ENCODE measurements around the gene TUBGCP6. TPM values are rescaled to one million over a fixed set of nuclear protein-coding genes. Genes with fewer than 3 reads are reported as not detected.

Gene TUBGCP6
- total and polyA plus RNA-seq, 2 donors (not counting 3 experiments of a cell fraction or from before 2014, with no cell fraction given), result 33.1 to 45.3 TPM

GRCh38 chr22:50188356-50188755, 56.5 kb downstream of the TUBGCP6 start:
- POLR2A ChIA-PET, result no interaction called here
- dilution Hi-C loops (cut with MboI; ENCODE audit: extremely low pct_ligation_motif_present, low sequenced_read_pairs) (no loop called here), intact Hi-C loops (cut with micrococcal nuclease) (no loop called here)
- no peak overlapping the region for H3K4me3 ChIP-seq (replicated peaks in 1 of 3; ENCODE audit: insufficient read depth in 1 of 3, low read depth in 1 of 3, low read length in 3 of 3)
- no TSS peak for BruUV-seq (replicated peaks)
- no peaks in the 10 kb centered on the region for H3K9me1 ChIP-seq (replicated peaks; ENCODE audit: control insufficient read depth, extremely low read depth, insufficient read depth, low read length)
- H4K20me1 ChIP-seq (replicated peaks; ENCODE audit: control insufficient read depth, extremely low read depth, insufficient read depth, low read length), result no peaks in the 10 kb centered on the region
- peaks cover 40% of the 10 kb centered on the region for H3K4me1 ChIP-seq (ENCODE audit: control insufficient read depth, extremely low read depth, insufficient read depth, low read length)
- DNase-seq (ENCODE audit: low read depth, low spot score) (no peak), FAIRE-seq (no peak)
- peaks cover 67% of the 10 kb centered on the region for H3K79me2 ChIP-seq (ENCODE audit: control insufficient read depth, insufficient read depth, low read length)
- H3K27me3 ChIP-seq (ENCODE audit: control insufficient read depth in 2 of 2, insufficient read depth in 2 of 2, low read length in 2 of 2), result no peaks in the 10 kb centered on the region
- CTCF ChIA-PET, result no interaction called here
- H3K27ac ChIP-seq (ENCODE audit: insufficient read depth, low read depth, low read length), result no peak overlapping the region
- TF ChIP-seq POLR2A (IDR thresholded peaks at IDR 0.05; ENCODE audit: low read depth, low read length) (no peak), FOS (IDR thresholded peaks at IDR 0.05; ENCODE audit: borderline replicate concordance, insufficient read depth, low read length) (no peak), POLR2AphosphoS5 (IDR thresholded peaks at IDR 0.05; ENCODE audit: insufficient read depth, low read depth, low read length) (no peak), CTCF (IDR thresholded peaks at IDR 0.05; ENCODE audit: extremely low read depth in 1 of 2, insufficient read depth in 1 of 2, low read depth in 1 of 2, low read length in 2 of 2) (no peak), MAX (IDR thresholded peaks at IDR 0.05; ENCODE audit: insufficient read depth, insufficient read length) (no peak), EZH2 (IDR thresholded peaks at IDR 0.05; ENCODE audit: borderline replicate concordance, low read depth, low read length, severe bottlenecking) (no peak), MYC (IDR thresholded peaks at IDR 0.05; ENCODE audit: low read depth, low read length) (no peak), GATA2 (IDR thresholded peaks at IDR 0.05; ENCODE audit: insufficient read depth, insufficient read length, low read depth, low read length) (no peak), JUN (IDR thresholded peaks at IDR 0.05; ENCODE audit: borderline replicate concordance, insufficient read depth, insufficient read length, low read depth) (no peak)
- H3K9me3 ChIP-seq (replicated peaks; ENCODE audit: control insufficient read depth, insufficient read depth, low read length), result no peaks in the 10 kb centered on the region
- H3K36me3 ChIP-seq (ENCODE audit: control insufficient read depth in 2 of 2, extremely low read depth in 1 of 2, insufficient read depth in 2 of 2, low read length in 2 of 2), result peaks cover 0 to 4% of the 10 kb centered on the region in 2 experiments
- H3K4me2 ChIP-seq (ENCODE audit: insufficient read depth, low read length), result no peak overlapping the region
- no peak overlapping the region for H3K9ac ChIP-seq (replicated peaks; ENCODE audit: extremely low read depth, insufficient read depth, low read length)
- no peak overlapping the region for H2AFZ ChIP-seq (ENCODE audit: low read depth, low read length)

Data from endothelial cell of umbilical vein (primary cell).